Stimulated activated CD4-positive, alpha-beta T cell treated with anti-CD3 and anti-CD28 coated beads, Interleukin-4, amount 100 ng/mL, for 4 hours (primary cell): ENCODE measurements around the gene ARHGAP9.
"Not testable (repeated sequence)": the region's sequence is repeated elsewhere in the genome, so short reads cannot be mapped to it uniquely, and the experiment has no call there.

Source experiments
- DNase-seq, 2 experiments: peaks; one replicate each; pipeline ENCODE4 v3.0.0-alpha.2; 2020

ARHGAP9 gene

DNA sequence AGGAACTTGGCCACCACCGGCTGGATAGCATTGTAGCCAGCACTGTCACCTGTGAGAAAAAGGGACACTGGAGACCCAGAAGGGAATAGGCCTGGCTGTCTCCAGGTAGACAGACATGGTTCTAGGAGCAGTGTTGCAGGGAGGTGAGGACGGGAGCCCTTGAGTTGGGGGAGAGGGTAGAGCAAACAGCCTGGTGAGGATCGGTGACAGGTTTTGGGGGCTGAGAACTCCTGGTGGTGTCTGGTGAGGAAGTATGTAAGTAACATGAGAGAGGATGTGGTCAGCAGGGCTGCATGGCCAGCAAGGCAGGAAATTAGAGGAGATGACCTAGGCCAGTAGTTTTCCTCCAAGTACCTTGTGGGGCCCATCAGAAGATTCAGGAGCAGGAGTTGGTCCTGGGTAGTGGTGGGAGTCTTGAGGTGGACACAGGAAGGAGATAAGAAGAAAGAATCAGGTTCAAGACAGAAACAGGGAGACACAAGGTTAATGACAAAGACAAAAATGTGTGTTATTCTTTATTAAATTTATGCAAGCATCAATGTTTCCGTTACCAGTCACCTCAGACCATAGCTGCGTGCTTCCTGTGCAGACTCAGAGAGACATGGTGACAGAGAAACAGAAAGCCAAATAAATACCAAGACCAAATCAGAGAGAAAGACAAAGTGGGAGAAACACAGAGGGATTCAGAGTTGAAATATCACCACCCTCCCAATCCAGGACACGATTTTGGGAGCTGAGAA lies at the start of gene ARHGAP9:
Gene ARHGAP9, minus strand, starts transcription at position 491 of the 740 bp plus-strand sequence. Its CDS starts 460 bp downstream, at position 31.
- peak in 1 of 2 experiments; percentile 68 for DNase-seq

DNA sequence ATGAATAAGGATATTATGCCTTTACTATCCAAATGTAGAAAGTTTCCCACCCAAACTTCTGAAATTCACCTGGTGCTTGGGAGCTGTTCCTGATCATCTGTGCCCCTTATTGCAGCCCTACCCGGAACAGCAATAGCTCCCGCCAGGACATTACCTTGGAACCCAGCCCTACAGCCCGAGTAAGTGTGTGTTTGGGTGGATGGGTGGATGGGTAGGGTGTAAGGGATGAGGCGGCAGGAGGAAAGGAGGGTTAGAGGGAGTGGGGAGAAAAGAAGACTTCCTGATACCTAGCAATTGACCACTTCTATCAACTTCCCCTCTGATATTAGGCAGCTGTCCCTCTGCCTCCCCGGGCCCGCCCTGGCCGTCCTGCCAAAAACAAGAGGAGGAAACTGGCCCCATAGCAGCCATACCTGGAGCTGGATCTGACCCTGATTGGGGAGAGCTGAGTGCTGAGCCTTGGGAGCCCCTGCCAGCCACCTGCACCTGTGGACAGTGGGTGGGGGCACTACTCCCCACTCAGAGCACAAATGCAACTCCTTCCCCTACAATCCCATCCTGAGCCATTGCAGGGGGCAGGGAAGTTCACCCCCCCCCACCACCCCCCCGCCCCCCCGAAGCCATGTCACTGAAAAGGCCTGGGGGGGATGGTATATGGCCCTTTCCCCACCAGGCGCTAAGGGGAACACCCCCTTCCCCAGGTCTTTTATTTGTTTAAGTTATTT lies 49.3 kb upstream of the ARHGAP9 start:
- DNase-seq, result no peak

DNA sequence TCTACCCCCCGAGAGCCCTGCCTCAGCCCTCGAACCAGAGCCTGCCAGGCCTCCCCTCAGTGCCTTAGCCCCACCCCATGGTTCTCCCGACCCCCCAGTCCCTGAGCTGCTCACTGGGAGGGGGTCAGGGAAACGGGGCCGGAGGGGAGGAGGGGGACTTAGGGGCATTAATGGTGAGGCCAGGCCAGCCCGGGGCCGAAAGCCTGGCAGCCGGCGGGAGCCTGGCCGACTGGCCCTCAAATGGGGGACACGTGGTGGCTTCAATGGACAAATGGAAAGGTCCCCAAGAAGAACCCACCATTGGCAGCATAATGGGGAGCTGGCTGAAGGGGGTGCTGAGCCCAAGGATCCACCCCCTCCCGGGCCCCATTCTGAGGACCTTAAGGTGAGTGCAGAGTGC lies 48.5 kb upstream of the ARHGAP9 start:
- no peak for DNase-seq

DNA sequence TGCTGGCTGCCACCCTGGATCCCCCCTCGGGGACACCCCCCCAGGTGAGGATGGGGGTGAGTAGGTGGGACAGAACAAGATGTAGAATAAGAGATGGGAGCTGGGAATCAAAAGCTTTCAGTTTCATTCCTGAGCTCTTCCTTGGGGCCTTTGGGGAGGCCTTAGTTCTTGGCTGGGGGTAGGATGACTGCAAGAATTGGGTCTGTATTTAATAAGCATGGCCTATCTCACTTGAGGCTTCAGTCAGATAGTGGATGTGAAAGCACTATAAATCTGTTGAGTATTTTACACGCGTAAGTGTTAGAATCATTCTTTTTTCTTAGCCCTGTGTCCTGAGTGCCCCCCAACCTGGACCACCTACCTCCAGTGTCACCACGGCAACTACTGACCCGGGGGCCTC lies 47.5 kb upstream of the ARHGAP9 start:
- DNase-seq, result no peak

DNA sequence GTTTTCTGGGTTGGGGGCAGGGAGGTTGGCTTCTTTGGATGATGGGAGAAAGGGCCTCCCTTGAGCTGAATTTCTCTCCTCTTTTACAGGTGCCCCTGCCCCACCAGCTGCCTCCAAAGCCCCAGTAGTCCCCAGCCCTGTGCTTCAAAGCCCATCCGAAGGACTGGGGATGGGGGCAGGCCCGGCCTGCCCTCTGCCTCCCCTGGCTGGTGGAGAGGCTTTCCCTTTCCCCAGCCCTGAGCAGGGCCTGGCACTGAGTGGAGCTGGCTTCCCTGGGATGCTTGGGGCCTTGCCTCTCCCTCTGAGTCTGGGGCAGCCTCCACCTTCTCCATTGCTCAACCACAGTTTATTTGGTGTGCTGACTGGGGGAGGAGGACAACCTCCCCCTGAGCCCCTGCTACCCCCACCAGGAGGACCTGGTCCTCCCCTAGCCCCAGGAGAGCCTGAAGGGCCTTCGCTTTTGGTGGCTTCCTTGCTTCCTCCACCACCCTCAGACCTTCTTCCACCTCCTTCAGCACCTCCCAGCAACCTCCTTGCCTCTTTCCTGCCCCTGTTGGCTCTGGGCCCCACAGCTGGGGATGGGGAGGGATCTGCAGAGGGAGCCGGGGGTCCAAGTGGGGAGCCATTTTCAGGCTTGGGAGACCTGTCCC lies 46.9 kb upstream of the ARHGAP9 start:
- no peak for DNase-seq

DNA sequence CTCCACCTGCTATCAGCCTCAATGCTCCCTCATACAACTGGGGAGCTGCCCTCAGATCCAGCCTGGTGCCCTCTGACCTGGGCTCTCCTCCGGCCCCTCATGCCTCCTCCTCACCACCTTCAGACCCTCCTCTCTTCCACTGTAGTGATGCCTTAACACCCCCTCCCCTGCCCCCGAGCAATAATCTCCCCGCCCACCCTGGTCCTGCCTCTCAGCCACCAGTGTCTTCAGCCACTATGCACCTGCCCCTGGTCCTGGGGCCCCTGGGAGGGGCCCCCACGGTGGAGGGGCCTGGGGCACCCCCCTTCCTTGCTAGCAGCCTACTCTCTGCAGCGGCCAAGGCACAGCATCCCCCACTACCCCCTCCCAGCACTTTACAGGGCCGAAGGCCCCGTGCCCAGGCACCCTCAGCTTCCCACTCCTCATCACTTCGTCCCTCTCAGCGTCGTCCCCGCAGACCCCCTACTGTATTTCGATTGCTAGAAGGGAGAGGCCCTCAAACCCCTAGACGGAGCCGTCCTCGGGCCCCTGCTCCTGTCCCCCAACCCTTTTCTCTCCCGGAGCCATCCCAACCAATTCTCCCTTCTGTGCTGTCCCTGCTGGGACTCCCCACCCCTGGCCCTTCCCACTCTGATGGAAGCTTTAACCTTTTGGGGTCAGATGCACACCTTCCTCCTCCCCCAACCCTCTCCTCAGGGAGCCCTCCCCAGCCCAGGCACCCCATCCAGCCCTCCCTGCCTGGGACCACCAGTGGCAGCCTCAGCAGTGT lies 46.1 kb upstream of the ARHGAP9 start:
- DNase-seq, result no peak

GRCh38 chr12:57524814-57525614 lies 45.3 kb upstream of the ARHGAP9 start:
- no peak for DNase-seq

- no peak for DNase-seq
Measured at GRCh38 chr12:57523706-57524614, 44.3 kb upstream of the ARHGAP9 start.

GRCh38 chr12:57522887-57523705 lies 43.4 kb upstream of the ARHGAP9 start:
- DNase-seq, result peak in 1 of 2 experiments; percentile 64

DNA sequence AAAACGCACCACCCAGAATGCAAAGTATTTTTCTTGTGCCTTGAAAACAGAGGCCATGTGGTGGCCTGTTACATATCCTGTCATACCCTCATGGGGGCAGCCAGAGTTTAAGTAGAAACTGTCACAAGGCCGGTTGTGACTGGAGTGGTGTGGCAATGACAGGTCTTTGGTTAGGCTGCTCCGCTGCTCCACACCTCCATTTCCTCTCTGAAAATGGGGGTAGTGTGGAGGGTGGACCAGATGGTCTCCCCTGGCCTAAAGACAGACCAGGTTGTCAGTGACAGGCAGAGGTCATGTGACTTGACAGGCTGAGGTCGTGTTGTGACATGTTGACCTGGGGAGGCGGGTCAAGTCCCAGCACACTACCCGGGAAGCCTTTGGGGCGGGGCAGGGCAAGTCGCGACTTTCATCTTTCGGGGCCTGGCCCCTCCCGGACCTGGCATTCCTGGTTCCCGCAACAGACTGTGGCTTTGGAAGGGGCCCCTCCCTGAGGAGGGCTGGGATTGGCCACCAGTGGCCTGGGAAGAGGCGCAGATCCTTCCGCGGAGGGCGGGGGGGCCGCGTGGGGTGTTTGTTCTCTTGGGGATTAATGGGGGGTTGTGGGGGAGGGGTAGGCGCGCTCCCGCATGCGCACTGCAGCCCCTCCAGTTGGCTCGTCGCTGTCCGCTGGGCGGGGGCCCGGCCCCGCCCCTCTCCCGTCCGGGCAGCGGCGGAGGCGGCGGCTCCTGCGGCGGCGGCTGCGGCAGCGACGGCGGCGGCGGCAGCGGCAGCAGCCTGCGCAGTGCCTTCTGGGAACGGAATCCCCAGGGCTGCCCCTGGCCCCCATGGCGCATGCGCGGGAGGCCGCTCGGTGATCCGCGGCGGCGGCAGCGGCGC lies 42.6 kb upstream of the ARHGAP9 start, which contains the start of gene MBD6:
Gene MBD6, plus strand, starts transcription at position 814 of the 876 bp plus-strand sequence. CDS start 1,480 bp downstream, outside the sequence.
- peak; percentile 87 for DNase-seq

DNA sequence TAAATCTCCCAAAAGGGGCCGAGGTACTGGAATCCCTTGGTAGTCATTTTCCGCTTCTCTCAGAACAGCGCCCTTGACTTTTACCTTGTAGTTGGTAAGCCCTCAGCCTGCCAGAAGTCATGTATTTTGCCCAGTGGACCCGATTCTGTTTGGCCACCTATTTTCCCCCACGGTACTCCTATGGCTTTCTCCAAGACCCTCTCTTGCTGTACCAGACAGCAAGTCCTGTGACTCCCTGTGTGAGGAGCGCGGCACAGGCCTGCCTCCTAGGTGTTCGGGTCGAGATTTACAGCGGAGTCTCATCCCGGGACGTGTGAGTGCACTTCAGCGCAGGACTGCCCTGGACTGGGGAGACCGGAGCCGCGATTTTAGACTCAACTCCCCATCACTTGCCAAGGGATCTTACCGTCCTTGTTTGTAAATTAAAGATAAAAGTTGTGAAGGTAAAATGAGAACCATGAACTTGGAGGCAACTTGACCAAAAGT lies 41.9 kb upstream of the ARHGAP9 start:
- DNase-seq, result no peak

DNA sequence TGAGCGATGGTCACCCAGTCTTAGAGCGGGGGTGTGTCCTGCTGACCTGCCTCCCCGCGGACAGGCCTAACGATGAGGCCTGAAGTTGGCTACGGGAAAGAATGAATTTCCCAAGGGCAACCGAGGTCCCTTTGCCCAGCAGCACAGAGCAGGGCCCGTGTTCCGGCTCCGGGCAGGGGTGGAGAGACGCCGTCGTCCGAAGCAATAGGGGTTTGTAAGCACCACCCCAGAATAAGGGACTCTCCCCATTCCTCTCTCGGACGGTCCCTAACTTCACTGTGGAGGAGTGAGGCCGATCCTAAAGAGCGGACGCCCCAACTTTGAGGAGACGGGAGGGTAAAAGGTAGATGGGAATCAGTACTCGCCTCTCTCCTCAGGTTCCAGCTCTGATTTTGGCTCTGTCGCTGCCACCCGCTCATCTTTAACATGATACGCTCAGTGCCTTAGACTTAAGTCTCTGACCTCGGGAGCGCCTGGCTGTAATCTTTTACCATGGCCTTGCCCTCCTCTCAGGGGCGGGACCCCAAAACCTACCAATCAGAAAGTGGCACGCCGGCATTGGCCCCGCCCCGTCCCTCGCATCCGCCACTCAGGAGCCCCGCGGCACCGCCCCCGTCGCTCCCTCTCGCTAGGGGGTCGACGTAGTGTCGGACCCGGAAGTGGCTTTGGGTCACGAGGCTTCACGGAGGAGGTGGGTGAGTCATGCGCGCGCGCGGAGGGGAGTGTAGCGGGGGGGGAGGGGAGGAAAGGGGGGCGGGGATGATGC lies 40.6 kb upstream of the ARHGAP9 start, which contains the start of gene DDIT3:
Gene DDIT3, minus strand, starts transcription at position 462 of the 766 bp plus-strand sequence. CDS start 3,108 bp downstream, outside the sequence.
- DNase-seq, result peak; percentile 99 to 100

GRCh38 chr12:57519796-57520052 lies 40.1 kb upstream of the ARHGAP9 start:
- DNase-seq, result peak; percentile 15 to 23

DNA sequence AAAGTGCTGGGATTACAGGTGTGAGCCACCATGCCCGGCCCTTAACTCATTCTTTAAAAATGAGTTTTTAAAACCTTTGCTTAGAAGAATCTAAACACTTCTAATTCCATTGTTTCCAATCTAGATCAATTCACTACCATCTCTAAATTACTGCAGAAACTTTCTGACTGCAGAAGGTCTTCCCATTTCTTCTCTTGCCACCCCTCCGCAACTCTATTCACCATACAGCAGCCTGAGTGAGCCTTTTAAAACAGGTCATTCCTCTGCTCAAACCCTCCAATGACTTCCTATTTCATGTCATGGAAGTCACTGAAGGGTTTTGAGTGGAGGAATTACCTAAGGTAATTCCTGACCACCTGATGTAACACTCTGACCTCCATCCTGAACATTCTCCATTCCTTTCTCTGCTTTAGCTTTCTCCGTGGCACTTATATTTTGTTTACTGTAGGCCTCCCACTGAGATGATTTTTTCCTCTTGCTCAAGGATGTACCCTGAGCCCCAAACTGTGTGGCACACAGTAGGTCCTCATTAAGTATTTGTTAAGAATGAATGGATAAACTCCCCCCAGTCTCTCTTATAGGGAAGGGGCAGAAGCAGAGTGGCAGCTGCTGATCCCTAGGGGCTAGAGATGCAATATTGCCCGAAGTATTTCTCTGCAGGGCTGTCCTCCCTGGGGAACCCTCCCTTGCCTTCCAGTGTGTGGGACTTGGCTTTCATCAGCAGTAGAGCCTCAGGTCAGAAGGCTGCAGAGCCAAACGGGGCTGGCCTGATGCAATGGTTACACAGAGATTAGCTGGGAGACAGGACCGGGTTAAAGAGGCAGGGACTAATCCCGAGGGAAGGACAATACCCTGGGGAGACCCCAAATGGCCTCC lies 39.5 kb upstream of the ARHGAP9 start:
- DNase-seq, result no peak

- DNase-seq, result no peak
Measured at GRCh38 chr12:57518176-57518919, 38.7 kb upstream of the ARHGAP9 start.

DNA sequence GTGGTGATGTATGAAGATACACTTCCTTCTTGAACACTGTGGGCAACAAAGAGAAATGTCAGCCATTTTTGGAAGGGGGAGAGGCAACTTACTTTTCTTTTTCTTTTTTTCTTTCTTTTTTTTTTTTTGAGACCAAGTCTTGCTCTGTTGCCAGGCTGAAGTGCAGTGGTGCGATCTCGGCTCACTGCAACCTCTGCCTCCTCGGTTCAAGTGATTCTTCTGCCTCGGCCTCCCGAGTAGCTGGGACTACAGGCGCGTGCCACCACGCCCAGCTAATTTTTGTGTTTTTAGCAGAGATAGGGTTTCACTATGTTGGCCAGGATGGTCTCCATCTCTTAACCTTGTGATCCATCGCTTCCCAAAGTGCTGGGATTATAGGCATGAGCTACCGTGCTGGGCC lies 38.1 kb upstream of the ARHGAP9 start:
- not testable (repeated sequence) for DNase-seq
